ENCODE data around the gene GRIP2.

The GRIP2 gene

DNA sequence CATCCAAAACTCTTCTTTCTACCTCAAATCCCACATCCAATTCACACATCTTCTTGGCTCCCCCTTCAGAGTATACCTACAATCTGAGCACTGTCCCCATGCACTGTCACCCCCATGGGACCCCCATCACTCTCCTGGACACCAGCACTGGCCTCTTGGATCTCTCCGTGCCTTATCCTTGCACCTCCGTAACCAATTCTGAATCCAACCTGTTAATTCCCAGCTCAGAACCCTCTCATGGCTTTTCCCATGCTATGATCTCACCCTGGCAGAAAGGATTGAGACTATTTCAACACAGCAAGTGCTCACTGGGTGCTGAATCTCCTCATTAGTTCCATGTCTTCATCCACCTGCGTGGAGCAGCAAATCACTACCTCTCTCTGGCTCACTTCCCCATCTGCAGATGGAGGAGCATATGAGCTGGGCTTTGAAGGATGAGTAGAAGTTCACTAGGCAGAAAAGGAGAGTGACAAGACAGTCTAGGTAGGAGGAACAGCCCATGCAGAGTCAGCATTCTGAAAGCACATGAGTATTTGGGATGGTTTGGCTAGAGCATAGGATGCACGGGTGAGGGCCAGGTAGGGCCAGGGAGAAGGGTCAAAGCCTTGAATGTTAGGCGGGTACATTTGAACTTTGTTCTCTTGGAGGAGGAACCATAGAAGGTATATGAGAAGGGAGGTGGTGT, 89.1 kb downstream of the GRIP2 start:
- Histone ChIP-seq H3K27ac (ENCODE audit: low read depth, low read length) (no peak overlapping the region), H3K36me3 (ENCODE audit: low read length) (peaks cover 21% of the 10 kb centered on the region), H3K4me2 (ENCODE audit: low read depth, low read length, poor library complexity, severe bottlenecking) (no peak overlapping the region), H3F3A (ENCODE audit: insufficient read depth) (no peaks in the 10 kb centered on the region), H2AFZ (ENCODE audit: low read depth, low read length, severe bottlenecking) (no peak overlapping the region), H3K9me2 (replicated peaks; ENCODE audit: insufficient read depth, low read length) (no peaks in the 10 kb centered on the region), H3K9ac (ENCODE audit: low read length) (no peak overlapping the region), H3K27me3 (ENCODE audit: low read length) (no peaks in the 10 kb centered on the region), H3K9me3 (ENCODE audit: insufficient read depth, low read length) (no peaks in the 10 kb centered on the region), H3K4me3 (ENCODE audit: insufficient read depth, low read length, poor library complexity, severe bottlenecking) (no peak overlapping the region), H3K79me2 (ENCODE audit: insufficient read depth, low read length) (no peaks in the 10 kb centered on the region), H4K20me1 (ENCODE audit: low read depth, low read length) (no peaks in the 10 kb centered on the region)
- TF ChIP-seq, protein P1, sequence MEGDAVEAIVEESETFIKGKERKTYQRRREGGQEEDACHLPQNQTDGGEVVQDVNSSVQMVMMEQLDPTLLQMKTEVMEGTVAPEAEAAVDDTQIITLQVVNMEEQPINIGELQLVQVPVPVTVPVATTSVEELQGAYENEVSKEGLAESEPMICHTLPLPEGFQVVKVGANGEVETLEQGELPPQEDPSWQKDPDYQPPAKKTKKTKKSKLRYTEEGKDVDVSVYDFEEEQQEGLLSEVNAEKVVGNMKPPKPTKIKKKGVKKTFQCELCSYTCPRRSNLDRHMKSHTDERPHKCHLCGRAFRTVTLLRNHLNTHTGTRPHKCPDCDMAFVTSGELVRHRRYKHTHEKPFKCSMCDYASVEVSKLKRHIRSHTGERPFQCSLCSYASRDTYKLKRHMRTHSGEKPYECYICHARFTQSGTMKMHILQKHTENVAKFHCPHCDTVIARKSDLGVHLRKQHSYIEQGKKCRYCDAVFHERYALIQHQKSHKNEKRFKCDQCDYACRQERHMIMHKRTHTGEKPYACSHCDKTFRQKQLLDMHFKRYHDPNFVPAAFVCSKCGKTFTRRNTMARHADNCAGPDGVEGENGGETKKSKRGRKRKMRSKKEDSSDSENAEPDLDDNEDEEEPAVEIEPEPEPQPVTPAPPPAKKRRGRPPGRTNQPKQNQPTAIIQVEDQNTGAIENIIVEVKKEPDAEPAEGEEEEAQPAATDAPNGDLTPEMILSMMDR (IDR thresholded peaks at IDR 0.05; ENCODE audit: insufficient read depth, low read length, poor library complexity, severe bottlenecking) = no peak
- TF ChIP-seq EZH2phosphoT487 (conservative IDR thresholded peaks at IDR 0.05; ENCODE audit: low read length) = no peak

- Histone ChIP-seq H3K9ac (ENCODE audit: low read length) (no peak overlapping the region), H3K36me3 (ENCODE audit: low read length) (peaks cover 21% of the 10 kb centered on the region), H3K27me3 (ENCODE audit: low read length) (no peaks in the 10 kb centered on the region), H3K4me2 (ENCODE audit: low read depth, low read length, poor library complexity, severe bottlenecking) (no peak overlapping the region), H3K4me3 (ENCODE audit: insufficient read depth, low read length, poor library complexity, severe bottlenecking) (no peak overlapping the region), H2AFZ (ENCODE audit: low read depth, low read length, severe bottlenecking) (no peak overlapping the region), H3K9me3 (ENCODE audit: insufficient read depth, low read length) (no peaks in the 10 kb centered on the region), H3F3A (ENCODE audit: insufficient read depth) (no peaks in the 10 kb centered on the region), H3K79me2 (ENCODE audit: insufficient read depth, low read length) (no peaks in the 10 kb centered on the region), H4K20me1 (ENCODE audit: low read depth, low read length) (no peaks in the 10 kb centered on the region), H3K27ac (ENCODE audit: low read depth, low read length) (no peak overlapping the region), H3K9me2 (replicated peaks; ENCODE audit: insufficient read depth, low read length) (no peaks in the 10 kb centered on the region)
- no peak for TF ChIP-seq EZH2phosphoT487 (conservative IDR thresholded peaks at IDR 0.05; ENCODE audit: low read length)
Measured at GRCh38 chr3:14450506-14450905, 89.6 kb downstream of the GRIP2 start.

- Histone ChIP-seq H2AFZ (ENCODE audit: low read depth, low read length, severe bottlenecking) (no peak overlapping the region), H3K36me3 (ENCODE audit: low read length) (peaks cover 21% of the 10 kb centered on the region), H3K27ac (ENCODE audit: low read depth, low read length) (no peak overlapping the region), H3K4me3 (ENCODE audit: insufficient read depth, low read length, poor library complexity, severe bottlenecking) (no peak overlapping the region), H3K4me2 (ENCODE audit: low read depth, low read length, poor library complexity, severe bottlenecking) (no peak overlapping the region), H3F3A (ENCODE audit: insufficient read depth) (no peaks in the 10 kb centered on the region), H3K9ac (ENCODE audit: low read length) (no peak overlapping the region), H3K27me3 (ENCODE audit: low read length) (no peaks in the 10 kb centered on the region), H4K20me1 (ENCODE audit: low read depth, low read length) (no peaks in the 10 kb centered on the region), H3K9me2 (replicated peaks; ENCODE audit: insufficient read depth, low read length) (no peaks in the 10 kb centered on the region), H3K9me3 (ENCODE audit: insufficient read depth, low read length) (no peaks in the 10 kb centered on the region), H3K79me2 (ENCODE audit: insufficient read depth, low read length) (no peaks in the 10 kb centered on the region)
- TF ChIP-seq, protein P1 (IDR thresholded peaks at IDR 0.05; ENCODE audit: insufficient read depth, low read length, poor library complexity, severe bottlenecking) = no peak
- TF ChIP-seq EZH2phosphoT487 (conservative IDR thresholded peaks at IDR 0.05; ENCODE audit: low read length) = no peak
Measured at GRCh38 chr3:14448756-14449727, 91.1 kb downstream of the GRIP2 start.

Measured in SU-DHL-6 (cell line).